ENCODE measurements around the gene FAM53B.

FAM53B gene

GRCh38 chr10:124737708-124738107 is 6.5 kb downstream of the FAM53B start:
- Mint-ChIP-seq H3K27me3 (no peaks in the 10 kb centered on the region), H3K4me3 (no peak overlapping the region), H3K36me3 (ENCODE audit: low read depth) (peaks cover 5% of the 10 kb centered on the region), H3K4me1 (ENCODE audit: low read depth) (peaks cover 97% of the 10 kb centered on the region), H3K9me3 (no peaks in the 10 kb centered on the region), H3K27ac (no peak overlapping the region)
- DNase-seq: no peak

- Mint-ChIP-seq H3K9me3 (no peaks in the 10 kb centered on the region), H3K27me3 (no peaks in the 10 kb centered on the region), H3K4me3 (no peak overlapping the region), H3K36me3 (ENCODE audit: low read depth) (peaks cover 10% of the 10 kb centered on the region), H3K4me1 (ENCODE audit: low read depth) (peaks cover 97% of the 10 kb centered on the region), H3K27ac (no peak overlapping the region)
- no peak for DNase-seq
These were observed 7.0 kb downstream of the FAM53B start for GRCh38 chr10:124737221-124737620.

DNA sequence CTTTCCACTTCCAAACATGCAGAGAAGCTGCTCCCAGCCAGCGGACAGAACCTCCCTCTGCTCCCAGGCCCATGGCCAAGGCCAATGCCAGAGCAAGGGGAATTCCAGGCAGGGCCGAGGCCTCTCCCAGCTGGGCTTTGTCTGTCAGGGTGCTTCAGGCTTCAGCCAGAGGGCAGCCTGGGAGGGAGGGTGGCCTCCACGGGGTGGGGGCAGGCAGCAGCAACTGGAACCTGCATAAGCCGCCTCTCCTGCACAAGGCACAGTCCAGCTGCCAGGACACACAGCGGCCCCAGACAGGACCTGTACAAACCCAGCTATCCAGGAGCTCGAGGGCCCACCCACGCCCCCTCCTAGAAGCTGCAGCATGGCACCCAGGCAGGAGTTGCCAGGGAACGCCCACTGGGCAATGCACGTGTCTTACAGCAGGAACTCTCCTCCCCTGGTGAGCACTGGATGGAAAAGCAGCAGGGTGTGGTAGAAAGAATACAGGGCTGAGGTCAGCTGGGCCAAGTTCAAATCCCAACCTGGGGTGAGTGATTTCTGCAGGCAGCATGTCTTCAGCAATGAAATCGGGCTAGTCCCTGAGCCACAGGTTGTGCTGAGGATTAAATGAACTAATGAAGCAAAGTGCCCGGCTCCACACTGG is 7.6 kb downstream of the FAM53B start:
- DNase-seq: no peak
- Mint-ChIP-seq H3K36me3 (ENCODE audit: low read depth) (peaks cover 15% of the 10 kb centered on the region), H3K27ac (no peak overlapping the region), H3K27me3 (no peaks in the 10 kb centered on the region), H3K9me3 (no peaks in the 10 kb centered on the region), H3K4me3 (no peak overlapping the region), H3K4me1 (ENCODE audit: low read depth) (peaks cover 97% of the 10 kb centered on the region)

GRCh38 chr10:124735491-124736286 is 8.5 kb downstream of the FAM53B start:
- peaks cover 15% of the 10 kb centered on the region for H3K36me3 Mint-ChIP-seq (ENCODE audit: low read depth)
- no peak overlapping the region for H3K27ac Mint-ChIP-seq
- H3K4me1 Mint-ChIP-seq (ENCODE audit: low read depth): peaks cover 97% of the 10 kb centered on the region
- H3K27me3 Mint-ChIP-seq: no peaks in the 10 kb centered on the region
- H3K9me3 Mint-ChIP-seq: no peaks in the 10 kb centered on the region
- DNase-seq: peak; percentile 25
- no peak overlapping the region for H3K4me3 Mint-ChIP-seq

- Mint-ChIP-seq H3K4me1 (ENCODE audit: low read depth) (peaks cover 97% of the 10 kb centered on the region), H3K9me3 (no peaks in the 10 kb centered on the region), H3K27me3 (no peaks in the 10 kb centered on the region), H3K4me3 (peak overlapping the region; percentile 60), H3K36me3 (ENCODE audit: low read depth) (peaks cover 25% of the 10 kb centered on the region), H3K27ac (peak overlapping the region; percentile 85)
- peak; percentile 48 for DNase-seq
These were observed 9.6 kb downstream of the FAM53B start for GRCh38 chr10:124734311-124735166.

DNA sequence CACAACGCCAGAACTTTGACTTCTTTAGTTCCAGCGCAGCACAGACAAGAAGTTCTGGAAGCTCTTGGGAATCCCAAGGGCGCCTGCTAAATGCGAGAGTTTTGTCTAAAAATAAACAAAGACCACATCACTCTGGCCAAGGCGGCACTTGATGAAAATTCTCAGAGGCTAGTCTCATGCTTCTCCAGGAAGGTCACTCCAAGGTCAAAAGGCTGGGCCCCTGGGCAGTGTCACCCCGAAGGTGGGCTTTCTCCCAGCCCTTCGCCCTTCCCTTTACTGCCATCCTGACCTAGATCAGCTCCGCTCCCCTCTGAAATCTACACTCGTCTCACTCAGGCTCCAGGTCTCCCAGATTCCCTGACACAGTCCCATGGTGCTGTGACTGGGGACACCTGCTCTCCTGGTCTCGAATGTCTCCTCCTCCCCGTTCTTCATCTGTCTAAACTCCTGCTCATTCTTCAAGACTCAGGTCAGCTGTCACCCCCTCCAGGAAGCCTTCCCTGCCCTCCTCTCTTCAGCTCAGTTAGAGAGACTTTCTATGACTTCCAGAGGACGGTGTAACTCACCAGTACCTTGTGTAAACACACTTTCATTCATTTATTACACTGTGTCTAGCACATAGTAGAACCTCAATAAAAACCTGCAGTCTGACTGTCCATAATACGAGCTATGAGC is 10.5 kb downstream of the FAM53B start:
- H3K27me3 Mint-ChIP-seq: no peaks in the 10 kb centered on the region
- DNase-seq: no peak
- peaks cover 97% of the 10 kb centered on the region for H3K4me1 Mint-ChIP-seq (ENCODE audit: low read depth)
- peaks cover 28% of the 10 kb centered on the region for H3K36me3 Mint-ChIP-seq (ENCODE audit: low read depth)
- H3K9me3 Mint-ChIP-seq: no peaks in the 10 kb centered on the region
- H3K27ac Mint-ChIP-seq: peak overlapping the region; percentile 85
- H3K4me3 Mint-ChIP-seq: peak overlapping the region; percentile 60

GRCh38 chr10:124732931-124733570 is 11.1 kb downstream of the FAM53B start:
- DNase-seq: peak; percentile 84
- peaks cover 26% of the 10 kb centered on the region for H3K36me3 Mint-ChIP-seq (ENCODE audit: low read depth)

DNA sequence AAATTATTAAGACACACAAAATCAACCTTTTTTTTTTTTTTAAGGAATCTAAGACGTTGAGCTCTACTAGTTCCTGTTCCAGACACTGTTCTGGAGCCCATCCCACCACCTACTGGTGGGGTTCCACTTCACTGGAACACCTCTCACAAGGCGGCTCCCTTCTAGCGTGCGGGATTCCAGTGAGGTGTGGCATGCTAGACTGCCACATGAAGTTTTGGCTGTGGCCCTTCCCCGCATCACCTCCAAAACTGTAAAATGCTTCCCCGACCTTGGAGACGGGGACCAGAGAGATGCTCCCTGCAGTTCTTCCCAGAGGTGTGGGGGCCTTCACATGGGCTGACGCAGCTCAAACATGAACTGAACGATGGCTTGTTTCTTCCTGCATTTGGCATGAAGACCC is 12.6 kb downstream of the FAM53B start:
- H3K4me1 Mint-ChIP-seq (ENCODE audit: low read depth): peaks cover 94% of the 10 kb centered on the region
- peak; percentile 25 for DNase-seq
- H3K27ac Mint-ChIP-seq: no peak overlapping the region
- no peaks in the 10 kb centered on the region for H3K9me3 Mint-ChIP-seq
- H3K36me3 Mint-ChIP-seq (ENCODE audit: low read depth): peaks cover 29% of the 10 kb centered on the region
- no peaks in the 10 kb centered on the region for H3K27me3 Mint-ChIP-seq
- H3K4me3 Mint-ChIP-seq: no peak overlapping the region

More at GRCh38 chr10:124732931-124733570, 11.1 kb downstream of the FAM53B start:
- no peaks in the 10 kb centered on the region for H3K9me3 Mint-ChIP-seq
- H3K4me3 Mint-ChIP-seq: peak overlapping the region; percentile 60
- peak overlapping the region; percentile 85 for H3K27ac Mint-ChIP-seq
- peaks cover 97% of the 10 kb centered on the region for H3K4me1 Mint-ChIP-seq (ENCODE audit: low read depth)
- H3K27me3 Mint-ChIP-seq: no peaks in the 10 kb centered on the region

- H3K4me3 Mint-ChIP-seq: no peak overlapping the region
- H3K36me3 Mint-ChIP-seq (ENCODE audit: low read depth): peaks cover 29% of the 10 kb centered on the region
- no peaks in the 10 kb centered on the region for H3K27me3 Mint-ChIP-seq
- no peak overlapping the region for H3K27ac Mint-ChIP-seq
- H3K4me1 Mint-ChIP-seq (ENCODE audit: low read depth): peaks cover 95% of the 10 kb centered on the region
- DNase-seq: no peak
- H3K9me3 Mint-ChIP-seq: no peaks in the 10 kb centered on the region
These were observed 13.4 kb downstream of the FAM53B start for GRCh38 chr10:124730790-124731189.

- Mint-ChIP-seq H3K4me3 (peak overlapping the region; percentile 53), H3K36me3 (ENCODE audit: low read depth) (peaks cover 41% of the 10 kb centered on the region)
These were observed 15.1 kb downstream of the FAM53B start for GRCh38 chr10:124728830-124729661.

DNA sequence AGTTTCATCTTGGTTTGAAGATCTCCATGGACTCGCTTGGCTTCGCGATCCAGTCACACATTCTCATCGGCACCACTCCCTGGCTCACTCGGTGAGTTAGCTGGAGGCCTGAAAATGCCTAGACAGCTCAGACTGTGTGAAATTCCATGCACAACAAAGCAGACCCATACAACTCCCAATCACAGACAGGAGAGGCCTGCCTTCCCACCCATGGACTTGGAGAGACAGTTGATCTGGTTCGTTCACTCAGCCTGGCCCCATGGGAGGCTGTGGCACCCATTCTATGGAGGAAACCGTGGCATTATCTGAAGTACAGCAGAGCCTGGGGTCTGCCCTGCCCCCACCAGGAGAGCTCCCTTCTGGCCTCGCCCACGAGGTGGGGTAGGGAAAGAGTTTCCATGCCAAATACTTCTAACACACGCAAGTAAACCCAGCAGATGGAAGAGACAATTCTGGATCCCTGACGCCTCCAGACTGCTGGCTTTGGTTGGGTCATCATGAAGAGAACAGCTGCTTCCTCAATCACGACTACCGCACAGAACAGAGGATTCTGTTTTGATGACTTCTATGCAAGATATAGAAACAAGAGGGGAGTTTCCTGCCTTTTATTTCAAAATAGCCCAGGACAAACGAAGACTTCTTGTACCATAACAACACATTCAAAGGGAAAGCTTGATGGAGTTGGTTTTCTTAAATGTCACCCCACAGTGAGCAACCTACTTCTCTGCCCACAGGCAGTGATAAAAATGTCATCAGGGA is 15.9 kb downstream of the FAM53B start:
- H3K27me3 Mint-ChIP-seq: no peaks in the 10 kb centered on the region
- H3K27ac Mint-ChIP-seq: peak overlapping the region; percentile 76
- peaks cover 40% of the 10 kb centered on the region for H3K36me3 Mint-ChIP-seq (ENCODE audit: low read depth)
- H3K4me3 Mint-ChIP-seq: peak overlapping the region; percentile 53
- DNase-seq: peak; percentile 53
- peaks cover 95% of the 10 kb centered on the region for H3K4me1 Mint-ChIP-seq (ENCODE audit: low read depth)
- H3K9me3 Mint-ChIP-seq: no peaks in the 10 kb centered on the region

More at GRCh38 chr10:124728830-124729661, 15.1 kb downstream of the FAM53B start:
- Mint-ChIP-seq H3K27ac (peak overlapping the region; percentile 76), H3K9me3 (no peaks in the 10 kb centered on the region), H3K4me1 (ENCODE audit: low read depth) (peaks cover 95% of the 10 kb centered on the region), H3K27me3 (no peaks in the 10 kb centered on the region)
- peak; percentile 44 for DNase-seq

- no peak for DNase-seq
- H3K4me3 Mint-ChIP-seq: no peak overlapping the region
These were observed 16.7 kb downstream of the FAM53B start for GRCh38 chr10:124727361-124727960.

More at GRCh38 chr10:124727361-124727960, 16.7 kb downstream of the FAM53B start:
- Mint-ChIP-seq H3K27ac (peak overlapping the region; percentile 76), H3K4me1 (ENCODE audit: low read depth) (peaks cover 95% of the 10 kb centered on the region), H3K9me3 (no peaks in the 10 kb centered on the region), H3K36me3 (ENCODE audit: low read depth) (peaks cover 36% of the 10 kb centered on the region), H3K27me3 (no peaks in the 10 kb centered on the region)

All from activated T-cell treated with anti-CD3 and anti-CD28 coated beads, Interleukin-2, amount 50 U/mL, for 24 hours (primary cell).